Fibroblast of skin of abdomen (primary cell): ENCODE measurements around the gene PFN3.
"Not testable (repeated sequence)": the region's sequence is repeated elsewhere in the genome, so short reads cannot be mapped to it uniquely, and the experiment has no call there.

Experiments used
- DNase-seq: peaks from one replicate; pipeline ENCODE4 v3.0.0-alpha.2; 2013

The PFN3 gene

GRCh38 chr5:177425196-177425800 is 24.8 kb upstream of the PFN3 start:
- no peak for DNase-seq

DNA sequence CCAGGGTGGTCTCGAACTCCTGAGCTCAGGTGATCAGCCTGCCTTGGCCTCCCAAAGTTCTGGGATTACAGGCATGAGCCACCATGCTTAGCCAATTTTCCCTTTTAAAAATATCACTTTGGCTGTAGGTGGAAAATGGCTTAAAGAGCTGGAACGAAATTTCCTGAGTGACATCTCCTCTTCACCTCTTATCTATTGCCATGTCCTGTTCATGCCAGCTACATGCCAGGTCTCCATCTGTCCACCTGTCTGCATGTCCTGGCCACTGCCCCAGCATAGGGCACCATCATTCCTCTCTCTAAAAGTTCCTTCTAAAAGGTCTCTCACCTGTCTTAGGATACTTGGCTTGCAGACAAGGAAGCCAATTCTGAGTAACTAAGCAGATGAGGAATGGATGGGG is 23.2 kb upstream of the PFN3 start:
- no peak for DNase-seq

DNA sequence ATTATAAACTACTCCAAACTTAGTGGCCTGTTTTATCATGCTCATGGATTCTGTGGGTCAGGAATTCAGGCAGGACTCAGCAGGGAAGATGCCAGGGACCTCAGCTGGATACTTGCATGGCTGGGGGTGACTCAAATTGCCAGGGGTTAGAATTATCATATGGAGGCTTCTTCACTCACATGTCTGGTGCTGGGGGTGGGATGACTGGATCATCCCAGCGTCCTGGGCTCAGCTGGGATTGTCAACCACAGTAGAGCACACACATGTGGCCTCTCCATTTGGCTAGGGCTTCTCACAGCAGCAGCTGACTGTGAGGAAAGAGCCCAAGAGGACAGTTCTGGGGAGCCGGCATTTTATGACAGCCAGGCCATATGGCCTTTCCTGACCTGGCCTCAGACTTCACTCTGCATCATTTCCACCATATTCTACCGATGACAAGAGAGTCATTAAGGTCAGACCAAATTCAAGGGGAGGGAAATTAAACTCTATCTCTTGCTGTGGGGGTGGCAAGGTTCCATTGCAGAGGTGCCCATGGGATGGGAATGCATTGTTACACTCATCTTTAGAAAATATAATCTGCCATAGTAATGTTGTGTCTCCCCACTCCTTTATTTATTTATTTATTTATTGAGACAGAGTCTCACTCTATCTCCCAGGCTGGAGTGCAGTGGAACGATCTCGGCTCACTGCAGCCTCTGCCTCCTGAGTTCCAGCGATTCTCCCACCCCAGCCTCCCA is 20.8 kb upstream of the PFN3 start:
- no peak for DNase-seq

- DNase-seq = not testable (repeated sequence)
Measured at GRCh38 chr5:177420472-177420871, 20.0 kb upstream of the PFN3 start.

- DNase-seq = peak; percentile 70
Measured at GRCh38 chr5:177419046-177419445, 18.6 kb upstream of the PFN3 start.

GRCh38 chr5:177417081-177417480 is 16.6 kb upstream of the PFN3 start:
- DNase-seq = not testable (repeated sequence)

GRCh38 chr5:177414481-177414880 is 14.0 kb upstream of the PFN3 start:
- DNase-seq = no peak

DNA sequence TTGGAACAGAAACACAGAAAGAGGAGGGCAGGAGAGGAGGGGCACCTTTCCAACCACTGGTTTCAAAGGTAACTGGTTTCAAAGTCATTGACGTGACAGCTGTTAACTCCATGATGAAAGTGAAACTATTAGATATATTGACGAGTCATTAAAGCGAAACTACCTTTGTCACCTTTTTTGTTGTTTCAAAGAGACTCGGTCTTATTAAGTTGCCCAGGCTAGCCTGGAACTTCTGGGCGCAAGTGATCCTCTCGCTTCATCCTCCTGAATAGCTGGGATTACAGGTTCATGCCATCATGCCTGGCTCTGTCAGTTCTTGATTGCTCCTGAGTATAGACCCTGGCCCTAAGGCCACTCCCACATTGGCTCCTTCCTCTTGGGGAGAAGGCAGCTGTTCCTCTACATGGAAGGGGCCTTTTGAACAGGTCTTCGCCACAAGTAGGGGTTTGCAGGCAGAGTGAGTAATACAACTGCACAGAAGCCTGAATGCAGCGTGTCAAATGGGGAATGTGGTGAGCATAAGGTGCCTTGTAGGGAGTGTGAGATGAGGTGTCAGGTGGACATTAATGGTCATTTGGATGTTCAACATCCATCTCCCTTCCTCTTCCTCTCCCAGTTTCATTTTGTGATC is 12.3 kb upstream of the PFN3 start:
- DNase-seq = no peak

- DNase-seq = no peak
Measured at GRCh38 chr5:177410575-177410974, 10.1 kb upstream of the PFN3 start.

- no peak for DNase-seq
Measured at GRCh38 chr5:177409043-177409801, 8.8 kb upstream of the PFN3 start, which contains the start of gene F12. Gene F12, minus strand, starts transcription at chr5:177409564. Its CDS starts 37 bp downstream, at chr5:177409527.

- no peak for DNase-seq
Measured at GRCh38 chr5:177405805-177406204, 5.3 kb upstream of the PFN3 start.

DNA sequence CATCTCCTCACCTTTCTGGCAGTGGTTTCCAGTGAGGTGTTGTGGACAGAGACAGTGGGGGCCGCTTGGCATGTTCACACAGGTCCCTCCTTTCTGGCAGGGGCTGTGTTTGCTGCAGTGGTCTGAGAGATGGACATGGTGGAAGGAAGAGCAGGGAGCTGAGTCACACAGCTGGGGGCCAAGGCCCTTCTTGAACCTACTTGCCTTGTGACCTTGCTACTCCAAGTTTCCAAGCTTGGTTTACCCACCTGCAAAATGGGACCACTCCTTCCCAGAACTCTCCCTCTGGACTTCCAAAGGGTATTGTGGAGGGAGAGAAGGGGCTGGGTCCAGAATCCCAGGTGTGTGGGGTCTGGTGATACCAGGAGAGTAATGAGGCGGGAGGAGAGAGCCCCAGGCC is 4.9 kb upstream of the PFN3 start:
- no peak for DNase-seq

DNA sequence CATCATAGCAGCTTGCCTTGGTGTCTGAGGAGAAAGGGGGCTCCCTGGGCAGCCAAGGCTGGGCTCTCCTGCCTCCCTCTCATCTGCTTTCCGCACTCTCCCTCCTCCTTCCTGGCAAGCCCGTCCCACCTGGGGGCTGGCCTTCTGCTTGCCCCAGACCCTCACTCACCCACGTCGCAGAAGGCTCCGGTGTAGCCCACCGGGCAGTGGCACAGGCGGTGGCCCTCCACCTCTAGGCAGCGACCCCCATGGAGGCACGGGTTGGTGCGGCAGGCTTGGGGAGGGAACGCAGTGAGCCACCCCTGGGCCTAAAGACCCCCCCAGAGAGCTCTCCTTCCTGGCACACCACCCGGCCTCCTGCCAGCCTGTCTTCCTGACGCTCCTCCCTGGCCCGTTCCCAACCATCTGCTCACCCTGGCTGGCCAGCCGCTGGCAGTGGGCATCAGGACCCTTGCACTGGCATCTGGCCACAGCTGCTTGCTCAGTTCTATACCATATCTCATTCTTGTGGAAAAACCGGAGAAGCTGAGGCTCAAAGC is 4.2 kb upstream of the PFN3 start:
- no peak for DNase-seq

DNA sequence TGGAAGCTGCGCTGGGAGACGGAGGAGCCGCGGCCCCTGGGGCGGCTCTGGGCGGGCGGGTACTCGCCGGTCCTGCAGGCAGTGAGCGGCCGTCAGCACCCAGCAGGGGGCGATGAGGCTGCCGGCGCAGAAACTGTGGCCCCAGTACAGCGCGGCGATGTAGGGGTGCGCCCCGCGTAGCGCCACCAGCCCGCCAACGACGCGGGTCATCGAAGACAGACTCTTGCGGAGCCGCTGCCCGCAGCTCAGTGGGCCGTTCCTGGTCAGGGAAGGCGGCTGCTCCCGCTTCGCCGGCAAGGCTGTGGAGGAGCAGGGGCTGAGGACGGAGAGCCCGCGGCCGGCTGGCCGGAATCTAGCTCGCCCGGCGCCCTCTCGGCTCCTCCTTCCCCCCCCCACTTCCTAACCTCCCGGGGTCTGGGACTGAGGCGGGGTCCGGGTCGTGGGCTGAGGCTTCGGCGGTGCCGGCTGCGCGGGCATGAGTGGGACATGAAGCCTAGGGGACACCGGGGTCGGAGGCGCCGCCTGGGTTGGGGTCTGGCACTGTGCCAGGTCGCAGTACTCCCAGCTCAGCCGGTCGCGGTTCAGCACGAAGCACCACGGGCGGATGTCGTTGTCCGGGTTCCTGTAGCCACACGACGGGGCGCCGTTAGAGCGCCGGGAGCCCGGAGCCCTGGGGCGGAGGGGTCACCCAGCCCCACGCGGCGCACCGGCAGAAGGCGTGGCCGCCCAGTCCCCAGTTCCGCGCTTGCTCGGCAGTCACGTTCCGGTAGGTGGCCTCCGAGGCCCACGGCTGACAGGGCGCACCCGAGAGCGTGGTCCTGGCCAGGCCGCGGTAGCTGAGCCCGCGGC is 3.6 kb upstream of the PFN3 start:
- DNase-seq = peak; percentile 72

DNA sequence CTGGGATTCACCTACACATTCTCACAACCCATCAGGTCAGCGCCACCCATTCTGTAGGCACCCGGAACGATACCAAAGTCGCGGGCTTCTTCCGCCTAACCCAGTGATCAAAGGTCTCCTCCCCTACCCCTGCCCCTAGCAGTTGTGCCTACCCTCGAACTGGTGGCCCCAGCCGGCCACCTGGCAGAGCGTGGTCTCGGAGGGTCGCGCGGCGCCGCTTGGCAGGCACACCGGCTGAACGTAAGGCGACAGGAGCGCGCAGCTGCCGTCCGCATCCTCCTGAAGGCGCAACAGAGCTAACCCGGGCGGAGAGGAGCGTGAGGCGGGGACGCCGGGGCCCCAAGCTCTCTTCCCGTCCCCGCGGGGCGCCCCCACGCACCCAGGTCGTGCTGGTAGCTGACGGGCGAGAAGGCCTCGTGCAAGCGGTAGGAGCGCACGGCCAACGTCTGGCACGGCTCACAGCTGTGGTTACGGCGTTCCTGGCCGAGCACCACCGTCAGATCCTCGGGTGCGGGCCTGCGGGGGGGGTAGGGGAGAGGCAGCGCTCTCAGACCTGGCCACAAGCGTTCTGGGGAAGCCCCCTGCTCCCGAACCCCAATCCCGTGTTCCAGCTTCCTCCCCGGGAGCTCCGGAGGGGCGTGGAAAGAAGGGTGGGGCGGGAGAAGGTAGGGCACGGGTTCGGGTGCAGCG is 2.8 kb upstream of the PFN3 start:
- no peak for DNase-seq

GRCh38 chr5:177402271-177403043 is 2.0 kb upstream of the PFN3 start:
- peak; percentile 42 for DNase-seq

DNA sequence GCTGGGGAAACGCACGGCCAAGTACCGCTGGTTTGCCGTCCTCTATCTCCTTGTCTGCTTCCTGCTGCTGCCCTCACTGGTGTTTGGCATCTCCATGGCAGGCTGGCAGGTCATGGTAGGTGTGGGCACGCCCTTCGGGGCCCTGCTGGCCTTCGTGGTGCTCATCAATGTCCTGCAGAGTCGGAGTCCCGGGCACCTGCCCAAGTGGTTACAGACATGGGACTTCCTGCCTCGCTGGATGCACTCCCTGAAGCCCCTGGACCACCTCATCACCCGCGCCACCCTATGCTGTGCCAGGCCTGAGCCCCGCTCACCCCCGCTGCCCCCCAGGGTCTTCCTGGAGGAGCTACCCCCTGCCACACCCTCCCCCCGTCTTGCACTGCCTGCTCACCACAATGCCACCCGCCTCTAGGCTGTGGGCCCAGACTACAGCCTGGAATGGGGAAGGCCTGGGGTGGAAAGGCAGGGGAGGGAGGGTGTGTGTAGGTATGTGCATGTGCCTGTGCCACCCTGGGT is 2.5 kb downstream of the PFN3 start:
- no peak for DNase-seq

GRCh38 chr5:177396807-177397206 is 3.7 kb downstream of the PFN3 start:
- no peak for DNase-seq

- no peak for DNase-seq
Measured at GRCh38 chr5:177396078-177396477, 4.4 kb downstream of the PFN3 start.

DNA sequence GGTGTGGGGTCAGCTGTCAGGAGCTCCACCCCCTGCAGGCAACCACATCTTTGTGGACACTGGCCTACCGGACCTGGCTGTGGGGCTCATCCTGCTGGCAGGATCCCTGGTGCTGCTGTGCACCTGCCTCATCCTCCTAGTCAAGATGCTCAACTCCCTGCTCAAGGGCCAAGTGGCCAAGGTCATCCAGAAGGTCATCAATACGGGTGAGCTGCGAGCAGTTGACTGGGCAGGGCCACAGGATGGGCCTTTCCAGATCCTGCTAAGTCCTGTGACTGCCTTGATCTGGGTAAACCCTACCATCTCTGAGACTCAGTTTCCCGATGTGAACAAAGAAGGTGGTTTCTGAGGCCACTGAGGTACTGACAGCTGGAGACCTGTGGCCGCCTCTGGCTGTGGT is 6.5 kb downstream of the PFN3 start:
- no peak for DNase-seq
